HEK293 (cell line): Measurements from ENCODE around the gene PHACTR2.

Experiments
- CTCF ChIA-PET: fragments of 350-600 bp; formaldehyde crosslinking; extraction: SDS; loops from one replicate; lab custom pipeline; 2021; ENCODE audit warnings: antibody characterized with exemption; lab: Yijun Ruan, JAX
- POLR2A ChIA-PET: fragments of 300-600 bp; formaldehyde crosslinking; extraction: SDS; loops from one replicate; lab custom pipeline; 2020; ENCODE audit warnings: antibody characterized with exemption, inconsistent platforms; lab: Yijun Ruan, JAX
- H3K27ac ChIP-seq: fragments of 200-500 bp; sonication (Bioruptor generic); 2 replicates; pipeline ENCODE4 v1.5.1; 2014; ENCODE audit warnings: low read depth, low read length, control low read depth, inconsistent platforms; ENCODE audit errors: extremely low read depth
- H3K36me3 ChIP-seq, 2 experiments: fragments of 200-500 bp in 1 of 2; sonication (Bioruptor generic) in 1 of 2; 1 replicate in 1 of 2; 2 replicates in 1 of 2; pipeline ENCODE4 v1.5.1; 2014 to 2017; ENCODE audit warnings: inconsistent platforms in 2 of 2, low read length in 2 of 2; ENCODE audit not compliant: control insufficient read depth in 2 of 2, insufficient read depth in 1 of 2
- H3K4me1 ChIP-seq: fragments of 200-500 bp; sonication (Bioruptor generic); 2 replicates; pipeline ENCODE4 v1.5.1; 2014; ENCODE audit warnings: mild to moderate bottlenecking, low read length, inconsistent platforms; ENCODE audit not compliant: control insufficient read depth, insufficient read depth
- H3K4me3 ChIP-seq: 2 replicates; pipeline ENCODE4 v1.5.1; 2011; ENCODE audit warnings: low read depth, mild to moderate bottlenecking, control low read depth, low read length, moderate library complexity
- H3K9me3 ChIP-seq: fragments of 200-500 bp; sonication (Bioruptor generic); 2 replicates; pipeline ENCODE4 v1.5.1; 2014; ENCODE audit warnings: low read depth, low read length, inconsistent platforms; ENCODE audit not compliant: control insufficient read depth, insufficient read depth
- FEZF1 ChIP-seq: fragments of 450-650 bp; formaldehyde crosslinking; IDR thresholded peaks from 2 replicates; pipeline ENCODE4 v1.5.1; 2016; ENCODE audit warnings: missing biosample characterization, missing genetic modification characterization
- IKZF3 ChIP-seq: fragments of 450-650 bp; IDR thresholded peaks from 2 replicates; pipeline ENCODE4 v1.5.0; 2018; ENCODE audit warnings: missing biosample characterization, mild to moderate bottlenecking, missing genetic modification characterization, moderate library complexity
- MYNN ChIP-seq: fragments of 450-650 bp; formaldehyde crosslinking; IDR thresholded peaks from 2 replicates; pipeline ENCODE4 v1.5.1; 2016; ENCODE audit warnings: missing biosample characterization, missing genetic modification characterization, borderline replicate concordance
- PRDM1 ChIP-seq: fragments of 450-650 bp; formaldehyde crosslinking; IDR thresholded peaks from 2 replicates; pipeline ENCODE4; 2016; ENCODE audit warnings: missing biosample characterization, missing genetic modification characterization
- PRDM10 ChIP-seq: fragments of 450-650 bp; formaldehyde crosslinking; IDR thresholded peaks from 2 replicates; pipeline ENCODE4 v1.5.1; 2016; ENCODE audit warnings: missing biosample characterization, missing genetic modification characterization
- PRDM6 ChIP-seq: fragments of 450-650 bp; formaldehyde crosslinking; IDR thresholded peaks from 2 replicates; pipeline ENCODE4 v1.5.1; 2017; ENCODE audit warnings: missing biosample characterization, missing genetic modification characterization
- WT1 ChIP-seq: fragments of 450-650 bp; formaldehyde crosslinking; IDR thresholded peaks from 2 replicates; pipeline ENCODE4 v1.5.1; 2016; ENCODE audit warnings: missing biosample characterization, missing genetic modification characterization
- ZBTB48 ChIP-seq: fragments of 450-650 bp; formaldehyde crosslinking; IDR thresholded peaks from 2 replicates; pipeline ENCODE4 v1.5.1; 2016; ENCODE audit warnings: missing biosample characterization, missing genetic modification characterization
- ZNF10 ChIP-seq: fragments of 450-650 bp; formaldehyde crosslinking; IDR thresholded peaks from 2 replicates; pipeline ENCODE4 v1.5.1; 2017; ENCODE audit warnings: missing biosample characterization, missing genetic modification characterization
- ZNF121 ChIP-seq: fragments of 450-650 bp; formaldehyde crosslinking; IDR thresholded peaks from 2 replicates; pipeline ENCODE4 v1.5.1; 2016; ENCODE audit warnings: missing biosample characterization, missing genetic modification characterization
- ZNF248 ChIP-seq: fragments of 450-650 bp; formaldehyde crosslinking; IDR thresholded peaks from 2 replicates; pipeline ENCODE4 v1.5.1; 2017; ENCODE audit warnings: missing biosample characterization, missing genetic modification characterization
- ZNF302 ChIP-seq: fragments of 450-650 bp; formaldehyde crosslinking; IDR thresholded peaks from 2 replicates; pipeline ENCODE4 v1.5.1; 2016; ENCODE audit warnings: missing biosample characterization, missing genetic modification characterization, low read depth
- ZNF335 ChIP-seq: fragments of 450-650 bp; formaldehyde crosslinking; conservative IDR thresholded peaks from 2 replicates; pipeline ENCODE4 v1.5.1; 2016; ENCODE audit warnings: missing biosample characterization, missing genetic modification characterization
- ZNF350 ChIP-seq: fragments of 450-650 bp; formaldehyde crosslinking; IDR thresholded peaks from 2 replicates; pipeline ENCODE4 v1.5.0; 2017; ENCODE audit warnings: missing biosample characterization, mild to moderate bottlenecking, missing genetic modification characterization
- ZNF404 ChIP-seq: fragments of 450-650 bp; formaldehyde crosslinking; IDR thresholded peaks from 2 replicates; pipeline ENCODE4 v1.5.1; 2017; ENCODE audit warnings: missing biosample characterization, missing genetic modification characterization
- ZNF561 ChIP-seq: fragments of 450-650 bp; IDR thresholded peaks from 2 replicates; pipeline ENCODE4 v1.5.1; 2018; ENCODE audit warnings: missing biosample characterization, missing genetic modification characterization, borderline replicate concordance
- ZNF768 ChIP-seq: fragments of 450-650 bp; formaldehyde crosslinking; IDR thresholded peaks from 2 replicates; pipeline ENCODE4 v1.5.1; 2018; ENCODE audit warnings: missing biosample characterization, mild to moderate bottlenecking, missing genetic modification characterization

PHACTR2 gene

GRCh38 chr6:143675382-143675900 is 2.3 kb upstream of the PHACTR2 start:
- Histone ChIP-seq H3K27ac (no peak overlapping the region), H3K4me1 (peaks cover 25% of the 10 kb centered on the region; the same call in 1 of the 2 replicates), H3K4me3 (no peak overlapping the region), H3K9me3 (no peaks in the 10 kb centered on the region), H3K36me3 (no peaks in the 10 kb centered on the region)
- ChIA-PET CTCF (interaction anchor here (0.7 to 1.2 kb wide), 3 partner anchors 16 to 267 kb away, joined by 3 to 4 read pairs (median 3); no protein-coding TSS in a partner anchor), POLR2A (interaction anchor here (1.4 kb wide), 1 partner anchor 11 kb away, joined by 3 read pairs; no protein-coding TSS in a partner anchor)
- TF ChIP-seq ZNF121 (tag by site-specific recombination) (no peak), ZBTB48 (tag by site-specific recombination) (no peak), ZNF404 (tag by site-specific recombination) (no peak), MYNN (tag by site-specific recombination) (no peak), ZNF10 (no peak), ZNF350 (tag by site-specific recombination) (no peak), ZNF335 (tag by site-specific recombination) (no peak), ZNF561 (no peak), PRDM10 (tag by site-specific recombination) (no peak)

GRCh38 chr6:143675946-143676345 is 1.8 kb upstream of the PHACTR2 start:
- no peaks in the 10 kb centered on the region for H3K9me3 ChIP-seq
- peak; percentile 47; the same call in 1 of the 2 replicates for TF ChIP-seq PRDM6
- TF ChIP-seq ZNF768, result no peak
- peaks cover 25% of the 10 kb centered on the region; the same call in 1 of the 2 replicates for H3K4me1 ChIP-seq
- H3K4me3 ChIP-seq, result no peak overlapping the region
- ChIA-PET CTCF (interaction anchor here (0.6 to 1.2 kb wide), 5 partner anchors 13 to 267 kb away, joined by 3 to 4 read pairs (median 3); no protein-coding TSS in a partner anchor), POLR2A (interaction anchor here (1.1 to 1.4 kb wide), 2 partner anchors 12 to 167 kb away, joined by 3 read pairs; partner anchors contain the start of gene LTV1)
- H3K36me3 ChIP-seq, result no peaks in the 10 kb centered on the region
- no peak overlapping the region for H3K27ac ChIP-seq

- Histone ChIP-seq H3K9me3 (no peaks in the 10 kb centered on the region), H3K4me3 (no peak overlapping the region), H3K4me1 (peaks cover 25% of the 10 kb centered on the region; the same call in 1 of the 2 replicates), H3K27ac (no peak overlapping the region), H3K36me3 (no peaks in the 10 kb centered on the region)
- CTCF ChIA-PET, result interaction anchor here (0.6 to 3.0 kb wide), 4 partner anchors 12 to 243 kb away, joined by 3 to 10 read pairs (median 3); no protein-coding TSS in a partner anchor
- POLR2A ChIA-PET, result interaction anchor here (1.1 to 1.4 kb wide), 2 partner anchors 12 to 166 kb away, joined by 3 read pairs; partner anchors contain the start of gene LTV1
- TF ChIP-seq PRDM1 (tag by site-specific recombination) (peak; percentile 78), ZNF302 (no peak), ZNF248 (no peak), PRDM6 (peak; percentile 76), FEZF1 (tag by site-specific recombination) (peak; percentile 75), IKZF3 (0 out of 2 replicates have a peak, but pooled peaks have one; percentile 26), WT1 (peak; percentile 25; the same call in 1 of the 2 replicates)
- TF ChIP-seq, all 188 proteins: peak for 5
Observed at GRCh38 chr6:143676437-143677045, 1.2 kb upstream of the PHACTR2 start.
